IPS DF 6.9 (cell line): ENCODE measurements around the gene SARDH.

Source experiments
- DNase-seq: peaks from one replicate; pipeline ENCODE4 v3.0.0-alpha.2; 2013; ENCODE audit warnings: low read depth, low spot score
- H3K27ac ChIP-seq: one replicate; pipeline ENCODE4 v1.5.1; 2013; ENCODE audit warnings: low read length, control low read depth
- H3K27me3 ChIP-seq: 2 replicates; pipeline ENCODE4 v1.6.1; 2013; ENCODE audit warnings: mild to moderate bottlenecking, low read length; ENCODE audit not compliant: control insufficient read depth, insufficient read depth
- H3K36me3 ChIP-seq: 2 replicates; pipeline ENCODE4 v1.6.1; 2013; ENCODE audit warnings: low read length; ENCODE audit not compliant: control insufficient read depth, insufficient read depth
- H3K4me1 ChIP-seq: 2 replicates; pipeline ENCODE4 v1.6.1; 2013; ENCODE audit warnings: low read length; ENCODE audit not compliant: control insufficient read depth, insufficient read depth
- H3K4me3 ChIP-seq: 2 replicates; pipeline ENCODE4 v1.5.1; 2013; ENCODE audit warnings: mild to moderate bottlenecking, low read length
- H3K9me3 ChIP-seq: 2 replicates; pipeline ENCODE4 v1.6.1; 2013; ENCODE audit warnings: low read length, inconsistent platforms; ENCODE audit not compliant: control insufficient read depth, insufficient read depth
- WGBS: extraction: QIAGEN DNeasy Blood & Tissue Kit; methylation state at CpG from one replicate; pipeline ENCODE4 v1.1.7; 2013; ENCODE audit warnings: mixed read lengths, missing lambda C conversion rate; ENCODE audit not compliant: insufficient read length, insufficient coverage; 5-methylcytosine and 5-hydroxymethylcytosine counted together

Gene SARDH

GRCh38 chr9:133647148-133647547, 91.0 kb downstream of the SARDH start:
- no peaks in the 10 kb centered on the region for H3K27me3 ChIP-seq
- WGBS, result no CpG with 5 or more reads among the region's 7 CpGs
- no peak overlapping the region for H3K27ac ChIP-seq
- no peak overlapping the region for H3K4me3 ChIP-seq
- no peaks in the 10 kb centered on the region for H3K9me3 ChIP-seq
- H3K4me1 ChIP-seq, result no peaks in the 10 kb centered on the region
- no peaks in the 10 kb centered on the region for H3K36me3 ChIP-seq
- no peak for DNase-seq

GRCh38 chr9:133645021-133645765, 93.0 kb downstream of the SARDH start:
- H3K27ac ChIP-seq, result no peak overlapping the region
- WGBS, result no CpG with 5 or more reads among the region's 10 CpGs
- no peak overlapping the region for H3K4me3 ChIP-seq
- no peaks in the 10 kb centered on the region for H3K27me3 ChIP-seq
- no peaks in the 10 kb centered on the region for H3K4me1 ChIP-seq
- no peaks in the 10 kb centered on the region for H3K36me3 ChIP-seq
- H3K9me3 ChIP-seq, result no peaks in the 10 kb centered on the region
- DNase-seq, result no peak

- DNase-seq, result no peak
- no peak overlapping the region for H3K27ac ChIP-seq
- H3K4me3 ChIP-seq, result no peak overlapping the region
- H3K27me3 ChIP-seq, result no peaks in the 10 kb centered on the region
- no peaks in the 10 kb centered on the region for H3K9me3 ChIP-seq
- H3K4me1 ChIP-seq, result no peaks in the 10 kb centered on the region
- H3K36me3 ChIP-seq, result no peaks in the 10 kb centered on the region
- WGBS, result no CpG with 5 or more reads among the region's 23 CpGs
Measured at GRCh38 chr9:133643978-133644760, 94.0 kb downstream of the SARDH start.

GRCh38 chr9:133643362-133643755, 94.8 kb downstream of the SARDH start:
- no peaks in the 10 kb centered on the region for H3K27me3 ChIP-seq
- no peak overlapping the region for H3K4me3 ChIP-seq
- no peak overlapping the region for H3K27ac ChIP-seq
- no peak for DNase-seq
- no peaks in the 10 kb centered on the region for H3K36me3 ChIP-seq
- WGBS, result no CpG with 5 or more reads among the region's 20 CpGs
- no peaks in the 10 kb centered on the region for H3K4me1 ChIP-seq
- no peaks in the 10 kb centered on the region for H3K9me3 ChIP-seq

- H3K4me1 ChIP-seq, result no peaks in the 10 kb centered on the region
- no CpG with 5 or more reads among the region's 16 CpGs for WGBS
- no peak overlapping the region for H3K27ac ChIP-seq
- no peak overlapping the region for H3K4me3 ChIP-seq
- H3K27me3 ChIP-seq, result no peaks in the 10 kb centered on the region
- no peak for DNase-seq
- no peaks in the 10 kb centered on the region for H3K36me3 ChIP-seq
- H3K9me3 ChIP-seq, result no peaks in the 10 kb centered on the region
Measured at GRCh38 chr9:133642708-133643361, 95.3 kb downstream of the SARDH start.

- H3K4me1 ChIP-seq, result peaks cover 3% of the 10 kb centered on the region; the same call in 1 of the 2 replicates
- no peak overlapping the region for H3K4me3 ChIP-seq
- no peaks in the 10 kb centered on the region for H3K9me3 ChIP-seq
- H3K27me3 ChIP-seq, result no peaks in the 10 kb centered on the region
- DNase-seq, result no peak
- H3K36me3 ChIP-seq, result no peaks in the 10 kb centered on the region
- H3K27ac ChIP-seq, result no peak overlapping the region
- WGBS, result 100% methylated on average over 1 of the region's 25 CpGs
Measured at GRCh38 chr9:133641861-133642595, 96.1 kb downstream of the SARDH start.

- no peak overlapping the region for H3K27ac ChIP-seq
- peaks cover 3% of the 10 kb centered on the region; the same call in 1 of the 2 replicates for H3K4me1 ChIP-seq
- no peaks in the 10 kb centered on the region for H3K9me3 ChIP-seq
- no CpG with 5 or more reads among the region's 7 CpGs for WGBS
- H3K4me3 ChIP-seq, result no peak overlapping the region
- DNase-seq, result no peak
- H3K36me3 ChIP-seq, result no peaks in the 10 kb centered on the region
- H3K27me3 ChIP-seq, result no peaks in the 10 kb centered on the region
Measured at GRCh38 chr9:133641396-133641655, 96.8 kb downstream of the SARDH start.

GRCh38 chr9:133640580-133641395, 97.4 kb downstream of the SARDH start:
- no CpG with 5 or more reads among the region's 13 CpGs for WGBS
- no peak overlapping the region for H3K27ac ChIP-seq
- H3K9me3 ChIP-seq, result no peaks in the 10 kb centered on the region
- H3K36me3 ChIP-seq, result no peaks in the 10 kb centered on the region
- DNase-seq, result no peak
- peaks cover 3% of the 10 kb centered on the region; the same call in 1 of the 2 replicates for H3K4me1 ChIP-seq
- no peaks in the 10 kb centered on the region for H3K27me3 ChIP-seq
- no peak overlapping the region for H3K4me3 ChIP-seq

- H3K36me3 ChIP-seq, result no peaks in the 10 kb centered on the region
- no peak overlapping the region for H3K27ac ChIP-seq
- peaks cover 3% of the 10 kb centered on the region; the same call in 1 of the 2 replicates for H3K4me1 ChIP-seq
- H3K27me3 ChIP-seq, result no peaks in the 10 kb centered on the region
- H3K9me3 ChIP-seq, result no peaks in the 10 kb centered on the region
- no peak overlapping the region for H3K4me3 ChIP-seq
- no peak for DNase-seq
- no CpG with 5 or more reads among the region's 7 CpGs for WGBS
Measured at GRCh38 chr9:133640160-133640559, 98.0 kb downstream of the SARDH start.
